K562 (cell line): Measurements from ENCODE around the gene SFXN5. TPM values are rescaled to one million over a fixed set of nuclear protein-coding genes. Genes with fewer than 3 reads are reported as not detected.

Source experiments
- ATAC-seq: fragments of 200-7000 bp; cut with Tn5 transposase; 3 replicates; pipeline ENCODE4 v1.9.1; 2020; ENCODE audit warnings: moderate library complexity
- BruUV-seq: library from RNA; stranded (reverse); fragments of 400-500 nt; replicated peaks from 2 replicates; lab custom pipeline; 2021; lab: Mats Ljungman, UMichigan
- CTCF ChIA-PET: fragments of 300-600 bp; formaldehyde crosslinking; extraction: SDS; loops from one replicate; lab custom pipeline; 2021; ENCODE audit warnings: low intra/inter-chr PET ratio; lab: Yijun Ruan, JAX
- POLR2A ChIA-PET: fragments of 300-600, 350-650 bp; sonication (Branson Sonifier 250); formaldehyde crosslinking; extraction: SDS; loops from one replicate; lab custom pipeline; 2021; ENCODE audit warnings: antibody characterized with exemption, inconsistent platforms; lab: Yijun Ruan, JAX
- DNase-seq, 4 experiments: peaks; one replicate each; pipeline versions ENCODE4 v3.0.0 to v3.0.0-alpha.2; 2011 to 2018; ENCODE audit warnings: low spot score in 3 of 4, mixed read lengths in 3 of 4; ENCODE audit errors: extremely low read depth in 1 of 4
- FAIRE-seq: peaks from 2 replicates; lab custom pipeline; 2011; peaks lifted over from hg19 to GRCh38; lab: Jason Lieb, UNC
- H2AFZ ChIP-seq: 2 replicates; pipeline ENCODE4 v1.6.0; 2011; ENCODE audit warnings: low read depth, low read length, control low read depth, inconsistent platforms
- H3K27ac ChIP-seq: fragments of 200-600 bp; 3 replicates; pipeline ENCODE4 v1.8.0; 2011; ENCODE audit warnings: low read depth, mild to moderate bottlenecking, control low read depth, inconsistent platforms, low read length, moderate library complexity, mixed read lengths; ENCODE audit errors: extremely low read depth
- H3K27me3 ChIP-seq, 2 experiments: fragments of 300-600 bp in 1 of 2; 2 replicates in 1 of 2; 3 replicates in 1 of 2; pipeline versions ENCODE4 v1.6.0 to v1.8.0; 2011; ENCODE audit warnings: inconsistent platforms in 2 of 2, low read length in 2 of 2, mild to moderate bottlenecking in 1 of 2, mixed read lengths in 1 of 2, moderate library complexity in 1 of 2; ENCODE audit not compliant: control insufficient read depth in 2 of 2, insufficient read depth in 2 of 2
- H3K36me3 ChIP-seq: fragments of 300-600 bp; 3 replicates; pipeline ENCODE4 v1.8.0; 2011; ENCODE audit warnings: mild to moderate bottlenecking, low read length, inconsistent platforms; ENCODE audit not compliant: control insufficient read depth, insufficient read depth
- H3K4me1 ChIP-seq, 2 experiments: fragments of 200-600 bp in 1 of 2; replicated peaks in 1 of 2; 2 replicates in 1 of 2; 3 replicates in 1 of 2; pipeline versions ENCODE4 v1.5.1 to v1.8.0; 2011; ENCODE audit warnings: inconsistent platforms in 2 of 2, low read length in 2 of 2, mild to moderate bottlenecking in 1 of 2, mixed read lengths in 1 of 2, moderate library complexity in 1 of 2; ENCODE audit not compliant: control insufficient read depth in 2 of 2, insufficient read depth in 2 of 2
- H3K4me2 ChIP-seq: 2 replicates; pipeline ENCODE4 v1.6.1; 2011; ENCODE audit warnings: low read length, control low read depth, inconsistent platforms, mixed read lengths; ENCODE audit not compliant: insufficient read depth
- H3K4me3 ChIP-seq: fragments of 200-600 bp; sonication (generic), shearing (Covaris generic); 2 replicates; pipeline ENCODE4 v1.5.1; 2016; ENCODE audit warnings: control low read depth, inconsistent platforms
- H3K79me2 ChIP-seq: fragments of 200-600 bp; 3 replicates; pipeline ENCODE4 v1.8.0; 2011; ENCODE audit warnings: low read length, inconsistent platforms; ENCODE audit not compliant: control insufficient read depth, insufficient read depth
- H3K9ac ChIP-seq, 2 experiments: 2 replicates each; pipeline versions ENCODE4 v1.6.0 to v1.6.1; 2011; ENCODE audit warnings: low read depth in 2 of 2, low read length in 2 of 2, control low read depth in 1 of 2, inconsistent platforms in 1 of 2, mild to moderate bottlenecking in 1 of 2, mixed read lengths in 1 of 2; ENCODE audit not compliant: insufficient read depth in 1 of 2
- H3K9me1 ChIP-seq: one replicate; pipeline ENCODE4 v1.6.0; 2011; ENCODE audit warnings: inconsistent platforms, mild to moderate bottlenecking, low read length, moderate library complexity; ENCODE audit not compliant: control insufficient read depth, insufficient read depth
- H3K9me3 ChIP-seq: replicated peaks from 2 replicates; pipeline ENCODE4 v1.5.1; 2011; ENCODE audit warnings: low read depth, low read length, inconsistent platforms; ENCODE audit not compliant: control insufficient read depth, insufficient read depth
- H4K20me1 ChIP-seq: replicated peaks from 2 replicates; pipeline ENCODE4 v1.6.1; 2011; ENCODE audit warnings: low read length, inconsistent platforms, mixed read lengths; ENCODE audit not compliant: control insufficient read depth, insufficient read depth
- CGGBP1 ChIP-seq: fragments of 250-450 bp; sonication (Bioruptor Pico); IDR thresholded peaks from 2 replicates; pipeline ENCODE4 v1.9.0; 2021; ENCODE audit warnings: mild to moderate bottlenecking
- ETV6 ChIP-seq, 3 experiments: fragments of 150-350 bp in 1 of 3; sonication (generic) in 1 of 3; formaldehyde crosslinking in 1 of 3; IDR thresholded peaks; 2 replicates each; pipeline versions ENCODE4 v1.6.1 to v1.8.0; 2014 to 2022; ENCODE audit warnings: borderline replicate concordance in 2 of 3, low read depth in 2 of 3, antibody characterized with exemption in 1 of 3, low read length in 1 of 3, mild to moderate bottlenecking in 1 of 3, missing genetic modification reagents in 1 of 3
- KDM1A ChIP-seq, 2 experiments: fragments of 450-650 bp; IDR thresholded peaks; 2 replicates each; pipeline ENCODE4 v1.6.1; 2016; ENCODE audit warnings: mild to moderate bottlenecking in 2 of 2
- KLF1 ChIP-seq: fragments of 450-650 bp; IDR thresholded peaks from 2 replicates; pipeline ENCODE4 v1.6.1; 2016; ENCODE audit warnings: missing genetic modification characterization, missing compliant biosample characterization
- SMARCE1 ChIP-seq: fragments of 450-650 bp; IDR thresholded peaks from 2 replicates; pipeline ENCODE4 v1.7.1; 2016; ENCODE audit warnings: mild to moderate bottlenecking
- SPI1 ChIP-seq: IDR thresholded peaks from 2 replicates; pipeline ENCODE4 v1.6.1; 2011; ENCODE audit warnings: low read depth, low read length, control low read depth, borderline replicate concordance
- STAT5B ChIP-seq: fragments of 250-450 bp; sonication (Bioruptor Pico); IDR thresholded peaks from 2 replicates; pipeline ENCODE4 v1.8.0; 2021; ENCODE audit warnings: mild to moderate bottlenecking, inconsistent platforms
- ZNF324 ChIP-seq: fragments of 250-450 bp; sonication (Bioruptor Pico); IDR thresholded peaks from 2 replicates; pipeline ENCODE4 v1.4.0; 2020; ENCODE audit warnings: mild to moderate bottlenecking
- ZNF444 ChIP-seq: fragments of 250-450 bp; sonication (Bioruptor Pico); IDR thresholded peaks from 2 replicates; pipeline ENCODE4 v1.4.0; 2020; ENCODE audit warnings: mild to moderate bottlenecking, moderate library complexity
- ZNF507 ChIP-seq: conservative IDR thresholded peaks from 2 replicates; pipeline ENCODE4 v1.6.1; 2017; ENCODE audit warnings: missing genetic modification characterization, missing compliant biosample characterization
- ZNF639 ChIP-seq, 2 experiments: fragments of 200-800 bp in 1 of 2; sonication (Bioruptor generic) in 1 of 2; sonication (generic) in 1 of 2; formaldehyde crosslinking in 1 of 2; IDR thresholded peaks in 1 of 2; conservative IDR thresholded peaks in 1 of 2; 2 replicates each; pipeline versions ENCODE4 v1.5.0 to v1.6.1; 2016 to 2020; ENCODE audit warnings: missing compliant biosample characterization in 1 of 2, missing genetic modification characterization in 1 of 2, missing genetic modification reagents in 1 of 2
- ZNF644 ChIP-seq: fragments of 200-800 bp; sonication (Bioruptor generic); IDR thresholded peaks from 2 replicates; pipeline ENCODE4 v1.6.1; 2016; ENCODE audit warnings: low read depth, missing genetic modification characterization, missing compliant biosample characterization
- WGBS: fragments of 100-300 bp; shearing (Covaris generic); methylation state at CpG from one replicate; pipeline ENCODE4 v1.1.6; 2016; ENCODE audit warnings: low coverage, mixed read lengths; ENCODE audit not compliant: insufficient coverage; ENCODE audit errors: missing lambda C conversion rate; 5-methylcytosine and 5-hydroxymethylcytosine counted together
- in situ Hi-C: fragments of 300-500 bp; cut with MboI; formaldehyde crosslinking; loops from 4 replicates; pipeline ENCODE4 v1.15.0; 2018; ENCODE audit warnings: inconsistent platforms, mixed read lengths
- intact Hi-C: fragments of 100-400 bp; cut with micrococcal nuclease; formaldehyde crosslinking; loops from 2 replicates; pipeline ENCODE4 v1.14.2; 2022
- polyA plus RNA-seq, 8 experiments: library from polyadenylated mRNA; depleted of rRNA in 4 of 8; stranded (reverse) in 5 of 8; unstranded in 3 of 8; fragments of >200 nt; fragmentation: Nextera tagmentation in 2 of 8; fragmentation: Illumina TruSeq in 1 of 8; extraction: Ambion mirVana in 2 of 8; extraction: Trizol in 1 of 8; gene quantifications; 2 replicates each; pipeline versions ENCODE4 v1.2.1 to v1.2.3, GENCODE V29; 2011 to 2014; ENCODE audit warnings: inconsistent platforms in 1 of 8, missing spikeins in 1 of 8
- total RNA-seq, 7 experiments: library from RNA; depleted of rRNA in 6 of 7; stranded (reverse); fragments of >200 nt in 6 of 7; fragmentation: Illumina TruSeq in 2 of 7; extraction: Trizol in 2 of 7; gene quantifications; 2 replicates each; pipeline versions ENCODE4 v1.2.1 to v1.2.3, GENCODE V29; 2011 to 2021; ENCODE audit warnings: low replicate concordance in 1 of 7
- TF ChIP-seq, protein P1 (sequence below): fragments of 450-650 bp; IDR thresholded peaks from 2 replicates; pipeline ENCODE4 v1.6.1; 2018; ENCODE audit warnings: mild to moderate bottlenecking, low read depth; ENCODE audit not compliant: partially characterized antibody
- TF ChIP-seq, protein P2 (sequence below): fragments of 200-800 bp; sonication (Bioruptor generic); IDR thresholded peaks from 2 replicates; pipeline ENCODE4 v1.6.1; 2017; ENCODE audit warnings: missing genetic modification characterization, missing compliant biosample characterization
- TF ChIP-seq, protein P3 (sequence below): fragments of 450-650 bp; IDR thresholded peaks from 2 replicates; pipeline ENCODE4 v1.6.1; 2016; ENCODE audit warnings: missing biosample characterization, missing genetic modification characterization

The SFXN5 gene
- total and polyA plus RNA-seq, 9 of the 15 experiments (the other 6 are each of a cell fraction or from before 2014, with no cell fraction given) = 8.3 to 22.6 (median 16.0) TPM

- Histone ChIP-seq H3K4me3 (no peak overlapping the region), H4K20me1 (no peaks in the 10 kb centered on the region), H3K9ac (no peak overlapping the region), H2AFZ (no peak overlapping the region), H3K27me3 (no peaks in the 10 kb centered on the region), H3K4me1 (peaks cover 0 to 6% of the 10 kb centered on the region in 2 experiments; a peak in 2 of 5 replicates), H3K9me3 (no peaks in the 10 kb centered on the region), H3K36me3 (no peaks in the 10 kb centered on the region), H3K27ac (no peak overlapping the region), H3K79me2 (no peaks in the 10 kb centered on the region), H3K9me1 (no peaks in the 10 kb centered on the region), H3K4me2 (no peak overlapping the region)
- DNase-seq (peak in 1 of 4 experiments; percentile 13), FAIRE-seq (peak; percentile 29), ATAC-seq (peak; percentile 61)
- 27% methylated on average over 3 of the region's 3 CpGs for WGBS
- ChIA-PET CTCF (no interaction called here), POLR2A (interaction anchor here (1.0 kb wide), 1 partner anchor 256 kb away, joined by 4 read pairs; no protein-coding TSS in a partner anchor)
- intact Hi-C loops (loop anchor here (10.0 kb wide), 1 partner anchor 275 kb away; no protein-coding TSS in a partner anchor), in situ Hi-C loops (no loop called here)
- no TSS peak for BruUV-seq
- no peak for TF ChIP-seq ZNF444
- TF ChIP-seq ETV6 (IDR thresholded peaks at IDR 0.05; ENCODE audit: borderline replicate concordance in 1 of 2, low read depth in 2 of 2, low read length in 1 of 2) = peak; percentile 42 to 80; a peak in 3 of 4 replicates
- no peak for TF ChIP-seq ETV6 (CRISPR knock-in tag; IDR thresholded peaks at IDR 0.05; ENCODE audit: borderline replicate concordance)
- TF ChIP-seq, protein P1, sequence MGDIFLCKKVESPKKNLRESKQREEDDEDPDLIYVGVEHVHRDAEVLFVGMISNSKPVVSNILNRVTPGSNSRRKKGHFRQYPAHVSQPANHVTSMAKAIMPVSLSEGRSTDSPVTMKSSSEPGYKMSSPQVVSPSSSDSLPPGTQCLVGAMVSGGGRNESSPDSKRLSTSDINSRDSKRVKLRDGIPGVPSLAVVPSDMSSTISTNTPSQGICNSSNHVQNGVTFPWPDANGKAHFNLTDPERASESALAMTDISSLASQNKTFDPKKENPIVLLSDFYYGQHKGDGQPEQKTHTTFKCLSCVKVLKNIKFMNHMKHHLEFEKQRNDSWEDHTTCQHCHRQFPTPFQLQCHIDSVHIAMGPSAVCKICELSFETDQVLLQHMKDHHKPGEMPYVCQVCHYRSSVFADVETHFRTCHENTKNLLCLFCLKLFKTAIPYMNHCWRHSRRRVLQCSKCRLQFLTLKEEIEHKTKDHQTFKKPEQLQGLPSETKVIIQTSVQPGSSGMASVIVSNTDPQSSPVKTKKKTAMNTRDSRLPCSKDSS = no peak
- peak; percentile 47; the same call in 1 of the 2 replicates for TF ChIP-seq SMARCE1
- no peak for TF ChIP-seq KDM1A (IDR thresholded peaks at IDR 0.05)
- TF ChIP-seq SPI1 = peak; percentile 98
- TF ChIP-seq CGGBP1 (CRISPR knock-in tag) = no peak
- TF ChIP-seq ZNF644 (tag) = no peak
- no peak for TF ChIP-seq ZNF639 (CRISPR knock-in tag; conservative IDR thresholded peaks at IDR 0.05 in 1 of 2, IDR thresholded peaks at IDR 0.05 in 1 of 2)
- TF ChIP-seq STAT5B = no peak
- TF ChIP-seq ZNF324 (CRISPR knock-in tag) = no peak
- TF ChIP-seq ZNF507 (tag) = no peak
- TF ChIP-seq, protein P2, sequence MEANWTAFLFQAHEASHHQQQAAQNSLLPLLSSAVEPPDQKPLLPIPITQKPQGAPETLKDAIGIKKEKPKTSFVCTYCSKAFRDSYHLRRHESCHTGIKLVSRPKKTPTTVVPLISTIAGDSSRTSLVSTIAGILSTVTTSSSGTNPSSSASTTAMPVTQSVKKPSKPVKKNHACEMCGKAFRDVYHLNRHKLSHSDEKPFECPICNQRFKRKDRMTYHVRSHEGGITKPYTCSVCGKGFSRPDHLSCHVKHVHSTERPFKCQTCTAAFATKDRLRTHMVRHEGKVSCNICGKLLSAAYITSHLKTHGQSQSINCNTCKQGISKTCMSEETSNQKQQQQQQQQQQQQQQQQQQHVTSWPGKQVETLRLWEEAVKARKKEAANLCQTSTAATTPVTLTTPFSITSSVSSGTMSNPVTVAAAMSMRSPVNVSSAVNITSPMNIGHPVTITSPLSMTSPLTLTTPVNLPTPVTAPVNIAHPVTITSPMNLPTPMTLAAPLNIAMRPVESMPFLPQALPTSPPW (CRISPR knock-in tag) = peak; percentile 49; the same call in 1 of the 2 replicates
- no peak for TF ChIP-seq KLF1 (tag)
- TF ChIP-seq, protein P3, sequence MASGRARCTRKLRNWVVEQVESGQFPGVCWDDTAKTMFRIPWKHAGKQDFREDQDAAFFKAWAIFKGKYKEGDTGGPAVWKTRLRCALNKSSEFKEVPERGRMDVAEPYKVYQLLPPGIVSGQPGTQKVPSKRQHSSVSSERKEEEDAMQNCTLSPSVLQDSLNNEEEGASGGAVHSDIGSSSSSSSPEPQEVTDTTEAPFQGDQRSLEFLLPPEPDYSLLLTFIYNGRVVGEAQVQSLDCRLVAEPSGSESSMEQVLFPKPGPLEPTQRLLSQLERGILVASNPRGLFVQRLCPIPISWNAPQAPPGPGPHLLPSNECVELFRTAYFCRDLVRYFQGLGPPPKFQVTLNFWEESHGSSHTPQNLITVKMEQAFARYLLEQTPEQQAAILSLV (tag) = no peak
Observed at GRCh38 chr2:72979896-72980295, 91.6 kb downstream of the SFXN5 start.
